HG03460 (cell line): Measurements from ENCODE around the gene PCCA.
"Not testable (repeated sequence)": the region's sequence is repeated elsewhere in the genome, so short reads cannot be mapped to it uniquely, and the experiment has no call there.

ENCODE experiments used
- ATAC-seq: cut with Tn5 transposase; IDR thresholded peaks from one replicate; pipeline ENCODE4 v1.9.1; 2021; ENCODE audit not compliant: unreplicated experiment

The PCCA gene

GRCh38 chr13:100563779-100564178 lies 474.9 kb downstream of the PCCA start:
- ATAC-seq, result no peak

GRCh38 chr13:100564444-100565223 lies 475.7 kb downstream of the PCCA start:
- ATAC-seq, result no peak

- no peak for ATAC-seq
These were observed 476.4 kb downstream of the PCCA start for GRCh38 chr13:100565286-100565685.

GRCh38 chr13:100566543-100566942 lies 477.6 kb downstream of the PCCA start:
- ATAC-seq, result no peak

DNA sequence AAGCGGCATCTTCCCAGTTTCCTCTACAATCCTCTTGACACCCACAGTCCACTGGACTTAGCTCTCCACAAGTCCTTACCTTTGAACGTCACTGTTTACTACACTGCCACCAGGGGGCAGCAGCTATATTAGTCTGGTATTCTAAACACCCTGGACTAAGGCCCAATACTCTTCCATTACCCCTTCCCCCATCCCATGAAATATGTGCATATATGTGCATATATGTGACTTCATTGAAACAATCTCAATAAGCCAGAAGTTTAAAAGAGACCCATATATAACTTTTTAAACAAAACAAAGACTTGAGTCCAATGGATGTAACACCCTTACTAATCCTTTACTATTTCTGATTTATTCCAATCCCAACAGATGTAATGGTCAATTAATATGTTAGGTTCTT lies 484.2 kb downstream of the PCCA start:
- ATAC-seq, result peak; percentile 93

GRCh38 chr13:100577239-100577638 lies 488.3 kb downstream of the PCCA start:
- ATAC-seq, result not testable (repeated sequence)
